GM12878 (cell line): Measurements from ENCODE around the gene NXPH2. TPM values are rescaled to one million over a fixed set of nuclear protein-coding genes. Genes with fewer than 3 reads are reported as not detected.
A peak's percentile ranks its signal among the peaks of the same experiment; 100 is the strongest.

Experiments used
- ATAC-seq: fragments of 200-7000 bp; cut with Tn5 transposase; 3 replicates; pipeline ENCODE4 v1.9.1; 2020; ENCODE audit warnings: mild to moderate bottlenecking, moderate library complexity
- BruUV-seq: library from RNA; stranded (reverse); fragments of 400-500 nt; replicated peaks from 2 replicates; lab custom pipeline; 2021; lab: Mats Ljungman, UMichigan
- CTCF ChIA-PET: fragments of 300-600 bp; sonication (Branson Sonifier 250); formaldehyde crosslinking; extraction: SDS; loops from one replicate; lab custom pipeline; 2021; ENCODE audit warnings: inconsistent platforms; lab: Yijun Ruan, JAX
- POLR2A ChIA-PET: fragments of 350-600 bp; formaldehyde crosslinking; extraction: SDS; loops from one replicate; lab custom pipeline; 2021; ENCODE audit warnings: inconsistent platforms; lab: Charles Lee
- RAD21 ChIA-PET: fragments of 300-600 bp; sonication (Branson Sonifier 250); formaldehyde crosslinking; loops from one replicate; lab custom pipeline; 2023; ENCODE audit warnings: antibody characterized with exemption; ENCODE audit not compliant: unreplicated experiment; lab: Charles Lee
- SMC1A ChIA-PET: fragments of 300-600 bp; sonication (Branson Sonifier 250); formaldehyde crosslinking; loops from one replicate; lab custom pipeline; 2023; ENCODE audit not compliant: unreplicated experiment, uncharacterized antibody; lab: Charles Lee
- DNase-seq: peaks from one replicate; pipeline ENCODE4 v3.0.0-alpha.2; 2011; ENCODE audit warnings: low read depth, low spot score
- FAIRE-seq: peaks from 3 replicates; lab custom pipeline; 2011; peaks lifted over from hg19 to GRCh38; lab: Jason Lieb, UNC
- H2AFZ ChIP-seq: 2 replicates; pipeline ENCODE4 v1.6.0; 2011; ENCODE audit warnings: low read depth, low read length, control low read depth; ENCODE audit not compliant: control insufficient read depth
- H3K27ac ChIP-seq: 2 replicates; pipeline ENCODE4 v1.5.1; 2011; ENCODE audit warnings: control low read depth; ENCODE audit not compliant: control insufficient read depth, insufficient read depth
- H3K27me3 ChIP-seq, 2 experiments: replicated peaks in 1 of 2; 2 replicates each; pipeline versions ENCODE4 v1.6.0 to v1.6.1; 2011; ENCODE audit warnings: low read length in 1 of 2; ENCODE audit not compliant: control insufficient read depth in 2 of 2, insufficient read depth in 2 of 2
- H3K36me3 ChIP-seq, 2 experiments: 2 replicates each; pipeline ENCODE4 v1.5.1; 2011; ENCODE audit warnings: low read length in 1 of 2; ENCODE audit not compliant: control insufficient read depth in 2 of 2, insufficient read depth in 2 of 2
- H3K4me1 ChIP-seq: 2 replicates; pipeline ENCODE4 v1.6.1; 2011; ENCODE audit warnings: mild to moderate bottlenecking, low read length, moderate library complexity, mixed read lengths; ENCODE audit not compliant: control insufficient read depth, insufficient read depth
- H3K4me2 ChIP-seq: 2 replicates; pipeline ENCODE4 v1.6.0; 2011; ENCODE audit warnings: control low read depth; ENCODE audit not compliant: control insufficient read depth, insufficient read depth
- H3K4me3 ChIP-seq: fragments of 200-600 bp; sonication (generic); 2 replicates; pipeline ENCODE4 v1.5.1; 2016
- H3K79me2 ChIP-seq: 2 replicates; pipeline ENCODE4 v1.6.0; 2011; ENCODE audit warnings: low read length; ENCODE audit not compliant: control insufficient read depth, insufficient read depth
- H3K9ac ChIP-seq: 2 replicates; pipeline ENCODE4 v1.8.0; 2011; ENCODE audit warnings: low read length, control low read depth, mixed read lengths; ENCODE audit not compliant: control insufficient read depth, insufficient read depth
- H3K9me3 ChIP-seq: replicated peaks from 3 replicates; pipeline ENCODE4 v1.5.1; 2011; ENCODE audit warnings: mild to moderate bottlenecking, low read length; ENCODE audit not compliant: control insufficient read depth, insufficient read depth
- H4K20me1 ChIP-seq: 2 replicates; pipeline ENCODE4 v1.6.0; 2011; ENCODE audit not compliant: control insufficient read depth, insufficient read depth
- BMI1 ChIP-seq: fragments of 450-650 bp; IDR thresholded peaks from 2 replicates; pipeline ENCODE4 v1.6.1; 2016; ENCODE audit warnings: mild to moderate bottlenecking, moderate library complexity, borderline replicate concordance
- CBFB ChIP-seq: IDR thresholded peaks from 2 replicates; pipeline ENCODE4 v1.6.1; 2016; ENCODE audit warnings: antibody characterized with exemption, low read depth
- CREM ChIP-seq: IDR thresholded peaks from 2 replicates; pipeline ENCODE4 v1.6.1; 2014; ENCODE audit warnings: antibody characterized with exemption, low read depth
- EP300 ChIP-seq, 2 experiments: fragments of 150-350 bp in 1 of 2; IDR thresholded peaks; 2 replicates each; pipeline ENCODE4 v1.6.1; 2011 to 2012; ENCODE audit warnings: low read depth in 2 of 2, low read length in 2 of 2, borderline replicate concordance in 1 of 2, improper control_type of control experiment in 1 of 2, inconsistent platforms in 1 of 2; ENCODE audit not compliant: control insufficient read depth in 1 of 2
- HDGF ChIP-seq: fragments of 450-650 bp; IDR thresholded peaks from 2 replicates; pipeline ENCODE4 v1.6.1; 2016; ENCODE audit warnings: antibody characterized with exemption
- LARP7 ChIP-seq: fragments of 450-650 bp; IDR thresholded peaks from 2 replicates; pipeline ENCODE4 v1.6.1; 2017; ENCODE audit warnings: mild to moderate bottlenecking
- POLR2AphosphoS5 ChIP-seq: IDR thresholded peaks from 2 replicates; pipeline ENCODE4 v1.6.1; 2011; ENCODE audit warnings: mild to moderate bottlenecking, low read length, inconsistent platforms
- SMC3 ChIP-seq: IDR thresholded peaks from 2 replicates; pipeline ENCODE4 v1.6.1; 2011; ENCODE audit warnings: low read length, improper control_type of control experiment, borderline replicate concordance
- TCF3 ChIP-seq: IDR thresholded peaks from 2 replicates; pipeline ENCODE4 v1.6.1; 2012; ENCODE audit warnings: low read depth, mild to moderate bottlenecking, low read length, borderline replicate concordance; ENCODE audit not compliant: insufficient read depth
- ZBTB40 ChIP-seq: fragments of 450-650 bp; IDR thresholded peaks from 2 replicates; pipeline ENCODE4 v1.6.1; 2016; ENCODE audit warnings: mild to moderate bottlenecking, moderate library complexity, borderline replicate concordance
- ZNF687 ChIP-seq: fragments of 450-650 bp; IDR thresholded peaks from 2 replicates; pipeline ENCODE4 v1.6.1; 2017; ENCODE audit warnings: mild to moderate bottlenecking, moderate library complexity
- ZZZ3 ChIP-seq: IDR thresholded peaks from 2 replicates; pipeline ENCODE4 v1.6.1; 2011; ENCODE audit warnings: low read depth; ENCODE audit not compliant: control insufficient read depth, insufficient read length
- WGBS: methylation state at CpG from one replicate; pipeline ENCODE4 v1.1.6; 2016; ENCODE audit warnings: low lambda C conversion rate; ENCODE audit not compliant: insufficient replicate concordance, insufficient coverage; ENCODE audit errors: missing lambda C conversion rate; 5-methylcytosine and 5-hydroxymethylcytosine counted together
- in situ Hi-C: fragments of 300-500 bp; cut with MboI; formaldehyde crosslinking; loops from 9 replicates; pipeline ENCODE4 v1.14.3; 2018; ENCODE audit warnings: mixed read lengths
- intact Hi-C: fragments of 100-400 bp; cut with micrococcal nuclease; formaldehyde crosslinking; loops from one replicate; pipeline ENCODE4 v1.14.2; 2022; ENCODE audit not compliant: unreplicated experiment
- polyA plus RNA-seq, 11 experiments: library from polyadenylated mRNA; depleted of rRNA in 4 of 11; unstranded in 6 of 11; stranded (reverse) in 5 of 11; fragments of >200 nt; fragmentation: Nextera tagmentation in 4 of 11; fragmentation: Illumina TruSeq in 1 of 11; extraction: Ambion mirVana in 4 of 11; extraction: Trizol in 1 of 11; gene quantifications; 1 replicate in 1 of 11; 2 replicates in 10 of 11; pipeline versions ENCODE4 v1.2.1 to v1.2.3, GENCODE V29; 2011 to 2016; ENCODE audit warnings: inconsistent platforms in 2 of 11, missing spikeins in 2 of 11, low read depth in 1 of 11
- total RNA-seq, 4 experiments: library from RNA; depleted of rRNA in 3 of 4; stranded (reverse); fragments of >200 nt in 3 of 4; fragmentation: Illumina TruSeq in 1 of 4; extraction: Trizol in 1 of 4; gene quantifications; 2 replicates each; pipeline versions ENCODE4 v1.2.1 to v1.2.3, GENCODE V29; 2013 to 2021
- TF ChIP-seq, protein P1 (sequence below): fragments of 150-350 bp; IDR thresholded peaks from 2 replicates; pipeline ENCODE4 v1.6.1; 2014; ENCODE audit warnings: mild to moderate bottlenecking, low read depth, low read length

The NXPH2 gene
- total and polyA plus RNA-seq, 10 of the 15 experiments (the other 5 are each of a cell fraction or from before 2014, with no cell fraction given) = not detected

- peaks cover 14% of the 10 kb centered on the region; the same call in 1 of the 2 replicates for H3K4me1 ChIP-seq
- no peak for DNase-seq
- ChIA-PET RAD21 (interaction anchor here (0.9 kb wide), 1 partner anchor 189 kb away, joined by 3 read pairs; no protein-coding TSS in a partner anchor), CTCF (interaction anchor here (1.4 kb wide), 1 partner anchor 115 kb away, joined by 3 read pairs; no protein-coding TSS in a partner anchor), POLR2A (no interaction called here), SMC1A (interaction anchor here (1.2 kb wide), 1 partner anchor 19 kb away, joined by 3 read pairs; no protein-coding TSS in a partner anchor)
- 93% methylated on average over 3 of the region's 3 CpGs for WGBS
- H3K27ac ChIP-seq = no peak overlapping the region
- no peak overlapping the region for H2AFZ ChIP-seq
- H3K9me3 ChIP-seq = no peaks in the 10 kb centered on the region
- H3K36me3 ChIP-seq = no peaks in the 10 kb centered on the region
- H4K20me1 ChIP-seq = no peaks in the 10 kb centered on the region
- no peak overlapping the region for H3K4me3 ChIP-seq
- H3K79me2 ChIP-seq = no peaks in the 10 kb centered on the region
- in situ Hi-C loops (no loop called here), intact Hi-C loops (loop anchor here (10.0 kb wide), 1 partner anchor 207 kb away; the partner anchor contains the start of gene SPOPL)
- ATAC-seq = peak; percentile 59
- no peak overlapping the region for H3K4me2 ChIP-seq
- TF ChIP-seq HDGF = no peak
- no peak for TF ChIP-seq CREM
- no peak for TF ChIP-seq ZNF687
- TF ChIP-seq ZBTB40 = no peak
- TF ChIP-seq LARP7 = no peak
- TF ChIP-seq ZZZ3 = no peak
- TF ChIP-seq CBFB = no peak
- TF ChIP-seq POLR2AphosphoS5 = no peak
- TF ChIP-seq SMC3 = no peak
- no peak for TF ChIP-seq TCF3
- no peak for TF ChIP-seq EP300 (IDR thresholded peaks at IDR 0.05; ENCODE audit: borderline replicate concordance in 1 of 2, control insufficient read depth in 1 of 2, low read depth in 2 of 2, low read length in 2 of 2)
- TF ChIP-seq, protein P1, sequence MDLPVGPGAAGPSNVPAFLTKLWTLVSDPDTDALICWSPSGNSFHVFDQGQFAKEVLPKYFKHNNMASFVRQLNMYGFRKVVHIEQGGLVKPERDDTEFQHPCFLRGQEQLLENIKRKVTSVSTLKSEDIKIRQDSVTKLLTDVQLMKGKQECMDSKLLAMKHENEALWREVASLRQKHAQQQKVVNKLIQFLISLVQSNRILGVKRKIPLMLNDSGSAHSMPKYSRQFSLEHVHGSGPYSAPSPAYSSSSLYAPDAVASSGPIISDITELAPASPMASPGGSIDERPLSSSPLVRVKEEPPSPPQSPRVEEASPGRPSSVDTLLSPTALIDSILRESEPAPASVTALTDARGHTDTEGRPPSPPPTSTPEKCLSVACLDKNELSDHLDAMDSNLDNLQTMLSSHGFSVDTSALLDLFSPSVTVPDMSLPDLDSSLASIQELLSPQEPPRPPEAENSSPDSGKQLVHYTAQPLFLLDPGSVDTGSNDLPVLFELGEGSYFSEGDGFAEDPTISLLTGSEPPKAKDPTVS = no peak
- TF ChIP-seq BMI1 = no peak
- no peaks in the 10 kb centered on the region for H3K27me3 ChIP-seq
- no peak for FAIRE-seq
- no TSS peak for BruUV-seq
- H3K9ac ChIP-seq = no peak overlapping the region
Measured at GRCh38 chr2:138711812-138712211, 68.4 kb downstream of the NXPH2 start.
